Measurements from ENCODE around the gene CTSA.
"Not testable (repeated sequence)": the region's sequence is repeated elsewhere in the genome, so short reads cannot be mapped to it uniquely, and the experiment has no call there.

The CTSA gene

GRCh38 chr20:45863543-45864470 is 27.3 kb upstream of the CTSA start:
- FAIRE-seq (no peak), DNase-seq (ENCODE audit: extremely low spot score, insufficient read length, low read depth) (no peak)

GRCh38 chr20:45866454-45866853 is 24.7 kb upstream of the CTSA start:
- FAIRE-seq (no peak), DNase-seq (ENCODE audit: extremely low spot score, insufficient read length, low read depth) (no peak)

- FAIRE-seq = no peak
- DNase-seq (ENCODE audit: extremely low spot score, insufficient read length, low read depth) = no peak
These were observed 23.9 kb upstream of the CTSA start for GRCh38 chr20:45867136-45867818.

- DNase-seq (ENCODE audit: extremely low spot score, insufficient read length, low read depth) (no peak), FAIRE-seq (no peak)
These were observed 23.3 kb upstream of the CTSA start for GRCh38 chr20:45867819-45868176.

- no peak for DNase-seq (ENCODE audit: extremely low spot score, insufficient read length, low read depth)
These were observed 18.5 kb upstream of the CTSA start for GRCh38 chr20:45872626-45873025.

GRCh38 chr20:45873409-45874103 is 17.6 kb upstream of the CTSA start:
- no peak for DNase-seq (ENCODE audit: extremely low spot score, insufficient read length, low read depth)
- FAIRE-seq = no peak

More at GRCh38 chr20:45872626-45873025, 18.5 kb upstream of the CTSA start:
- no peak for FAIRE-seq

GRCh38 chr20:45874104-45874481 is 17.0 kb upstream of the CTSA start:
- DNase-seq (ENCODE audit: extremely low spot score, insufficient read length, low read depth); FAIRE-seq: not testable (repeated sequence)

GRCh38 chr20:45874576-45874975 is 16.6 kb upstream of the CTSA start:
- FAIRE-seq = no peak
- no peak for DNase-seq (ENCODE audit: extremely low spot score, insufficient read length, low read depth)

GRCh38 chr20:45878076-45878761 is 12.9 kb upstream of the CTSA start:
- FAIRE-seq = no peak
- DNase-seq (ENCODE audit: extremely low spot score, insufficient read length, low read depth) = no peak

GRCh38 chr20:45880988-45881788 is 9.9 kb upstream of the CTSA start, which contains the start of gene ZSWIM1:
Gene ZSWIM1 (plus strand): TSS chr20:45881227. CDS start chr20:45882593, 1,366 bp downstream.
- FAIRE-seq = peak; percentile 98
- peak; percentile 93 for DNase-seq (ENCODE audit: extremely low spot score, insufficient read length, low read depth)

GRCh38 chr20:45882469-45883099 is 8.6 kb upstream of the CTSA start:
- FAIRE-seq (no peak), DNase-seq (ENCODE audit: extremely low spot score, insufficient read length, low read depth) (no peak)

GRCh38 chr20:45883100-45883469 is 8.1 kb upstream of the CTSA start:
- no peak for DNase-seq (ENCODE audit: extremely low spot score, insufficient read length, low read depth)
- no peak for FAIRE-seq

- FAIRE-seq (no peak), DNase-seq (ENCODE audit: extremely low spot score, insufficient read length, low read depth) (no peak)
These were observed 4.4 kb upstream of the CTSA start for GRCh38 chr20:45886590-45887345.

GRCh38 chr20:45887346-45887715 is 3.8 kb upstream of the CTSA start, which contains the start of gene SPATA25:
Gene SPATA25 (minus strand): TSS chr20:45887622. CDS start chr20:45887590, 32 bp downstream.
- FAIRE-seq = no peak

GRCh38 chr20:45888681-45889080 is 2.5 kb upstream of the CTSA start:
- FAIRE-seq (no peak), DNase-seq (ENCODE audit: extremely low spot score, insufficient read length, low read depth) (no peak)

More at GRCh38 chr20:45887346-45887715, 3.8 kb upstream of the CTSA start, which contains the start of gene SPATA25:
- DNase-seq (ENCODE audit: extremely low spot score, insufficient read length, low read depth) = no peak

- DNase-seq (ENCODE audit: extremely low spot score, insufficient read length, low read depth) (no peak), FAIRE-seq (peak; percentile 29)
These were observed 804 bp upstream of the CTSA start for GRCh38 chr20:45890077-45890984.

Data from GM18507 (cell line).